HEK293T (cell line): ENCODE data around the gene LRRC8C.

Experiments
- FOXA1 ChIP-seq: fragments of 450-650 bp; IDR thresholded peaks from 2 replicates; pipeline ENCODE4 v1.6.1; 2016; ENCODE audit warnings: mild to moderate bottlenecking
- FOXK2 ChIP-seq: fragments of 450-650 bp; IDR thresholded peaks from 2 replicates; pipeline ENCODE4 v1.6.1; 2016; ENCODE audit warnings: mild to moderate bottlenecking
- HDGF ChIP-seq: fragments of 450-650 bp; IDR thresholded peaks from 2 replicates; pipeline ENCODE4 v1.6.1; 2017; ENCODE audit warnings: antibody characterized with exemption, borderline replicate concordance
- L3MBTL2 ChIP-seq: fragments of 450-650 bp; conservative IDR thresholded peaks from 2 replicates; pipeline ENCODE4 v1.6.1; 2016; ENCODE audit warnings: mild to moderate bottlenecking
- LEF1 ChIP-seq: fragments of 450-650 bp; IDR thresholded peaks from 2 replicates; pipeline ENCODE4 v1.6.1; 2017; ENCODE audit warnings: mild to moderate bottlenecking, borderline replicate concordance
- NFRKB ChIP-seq: fragments of 450-650 bp; IDR thresholded peaks from 2 replicates; pipeline ENCODE4 v1.6.1; 2016; ENCODE audit warnings: mild to moderate bottlenecking, moderate library complexity
- SP1 ChIP-seq: fragments of 450-650 bp; IDR thresholded peaks from 2 replicates; pipeline ENCODE4 v1.6.1; 2017
- ZNF384 ChIP-seq: fragments of 450-650 bp; IDR thresholded peaks from 2 replicates; pipeline ENCODE4 v1.6.1; 2016
- TF ChIP-seq, protein P1 (sequence below): fragments of 450-650 bp; IDR thresholded peaks from 2 replicates; pipeline ENCODE4 v1.6.1; 2016

DNA sequence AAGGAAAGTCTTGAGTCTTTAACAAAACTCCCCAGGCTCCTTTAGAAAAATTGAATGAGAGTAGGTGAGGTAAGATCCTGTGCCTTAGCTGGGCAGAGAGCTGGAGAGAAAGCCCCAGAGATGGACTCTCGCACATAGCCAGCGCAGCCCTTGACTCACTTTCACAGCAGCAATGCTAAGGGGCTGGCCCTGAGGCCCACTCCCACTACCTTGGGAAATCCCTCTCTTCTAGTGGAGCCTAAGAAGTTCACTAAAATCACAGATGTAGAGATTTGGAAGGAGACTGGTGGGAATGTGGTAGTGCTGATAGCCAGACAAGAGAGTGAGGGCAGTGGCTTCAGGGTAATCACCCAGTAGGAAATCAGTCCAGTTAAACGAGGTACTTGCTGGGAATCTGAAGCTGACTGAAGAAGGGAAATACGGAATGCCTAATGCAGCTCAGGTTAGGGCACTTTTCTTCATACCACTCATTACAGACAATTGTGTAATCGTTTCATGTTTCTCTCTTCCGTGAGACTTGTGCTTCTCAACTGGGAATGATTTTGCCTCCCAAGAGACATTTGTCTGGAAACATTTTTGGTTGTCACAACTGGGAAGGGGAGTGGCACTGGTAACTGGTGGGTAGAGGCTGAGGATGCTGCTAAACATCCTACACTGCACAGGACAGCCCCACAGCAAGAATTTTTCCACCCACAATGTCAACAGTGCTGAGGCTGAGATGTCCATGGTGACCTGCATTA, 42.4 kb upstream of the LRRC8C start:
- no peak for TF ChIP-seq FOXA1
- TF ChIP-seq LEF1: no peak
- TF ChIP-seq L3MBTL2: no peak
- no peak for TF ChIP-seq NFRKB
- no peak for TF ChIP-seq SP1
- TF ChIP-seq ZNF384: no peak
- no peak for TF ChIP-seq FOXK2
- TF ChIP-seq, protein P1, sequence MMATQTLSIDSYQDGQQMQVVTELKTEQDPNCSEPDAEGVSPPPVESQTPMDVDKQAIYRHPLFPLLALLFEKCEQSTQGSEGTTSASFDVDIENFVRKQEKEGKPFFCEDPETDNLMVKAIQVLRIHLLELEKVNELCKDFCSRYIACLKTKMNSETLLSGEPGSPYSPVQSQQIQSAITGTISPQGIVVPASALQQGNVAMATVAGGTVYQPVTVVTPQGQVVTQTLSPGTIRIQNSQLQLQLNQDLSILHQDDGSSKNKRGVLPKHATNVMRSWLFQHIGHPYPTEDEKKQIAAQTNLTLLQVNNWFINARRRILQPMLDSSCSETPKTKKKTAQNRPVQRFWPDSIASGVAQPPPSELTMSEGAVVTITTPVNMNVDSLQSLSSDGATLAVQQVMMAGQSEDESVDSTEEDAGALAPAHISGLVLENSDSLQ: no peak
- no peak for TF ChIP-seq HDGF
